Left lobe of liver (tissue), 2 donors: ENCODE results near the gene CYP2R1. TPM values are rescaled to one million over a fixed set of nuclear protein-coding genes. Genes with fewer than 3 reads are reported as not detected.

Experiments
- ATAC-seq: fragments of 200-7000 bp; cut with Tn5 transposase; one replicate; pipeline ENCODE4 v1.9.1; 2020; ENCODE audit warnings: mild to moderate bottlenecking, moderate library complexity
- DNase-seq: peaks from one replicate; pipeline ENCODE4 v3.0.0-alpha.2; 2020; ENCODE audit warnings: low spot score
- total RNA-seq: library from RNA; stranded (reverse); gene quantifications from one replicate; pipeline ENCODE4 v1.2.1, GENCODE V29; 2021
- donor health status: DM: no; HTN: no; CAD: no; lungs with moderate emphysema.
- donor health status: DM: no; HTN: yes; CAD: no.

The CYP2R1 gene, protein sequence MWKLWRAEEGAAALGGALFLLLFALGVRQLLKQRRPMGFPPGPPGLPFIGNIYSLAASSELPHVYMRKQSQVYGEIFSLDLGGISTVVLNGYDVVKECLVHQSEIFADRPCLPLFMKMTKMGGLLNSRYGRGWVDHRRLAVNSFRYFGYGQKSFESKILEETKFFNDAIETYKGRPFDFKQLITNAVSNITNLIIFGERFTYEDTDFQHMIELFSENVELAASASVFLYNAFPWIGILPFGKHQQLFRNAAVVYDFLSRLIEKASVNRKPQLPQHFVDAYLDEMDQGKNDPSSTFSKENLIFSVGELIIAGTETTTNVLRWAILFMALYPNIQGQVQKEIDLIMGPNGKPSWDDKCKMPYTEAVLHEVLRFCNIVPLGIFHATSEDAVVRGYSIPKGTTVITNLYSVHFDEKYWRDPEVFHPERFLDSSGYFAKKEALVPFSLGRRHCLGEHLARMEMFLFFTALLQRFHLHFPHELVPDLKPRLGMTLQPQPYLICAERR
- 6.6 TPM for total RNA-seq

DNA sequence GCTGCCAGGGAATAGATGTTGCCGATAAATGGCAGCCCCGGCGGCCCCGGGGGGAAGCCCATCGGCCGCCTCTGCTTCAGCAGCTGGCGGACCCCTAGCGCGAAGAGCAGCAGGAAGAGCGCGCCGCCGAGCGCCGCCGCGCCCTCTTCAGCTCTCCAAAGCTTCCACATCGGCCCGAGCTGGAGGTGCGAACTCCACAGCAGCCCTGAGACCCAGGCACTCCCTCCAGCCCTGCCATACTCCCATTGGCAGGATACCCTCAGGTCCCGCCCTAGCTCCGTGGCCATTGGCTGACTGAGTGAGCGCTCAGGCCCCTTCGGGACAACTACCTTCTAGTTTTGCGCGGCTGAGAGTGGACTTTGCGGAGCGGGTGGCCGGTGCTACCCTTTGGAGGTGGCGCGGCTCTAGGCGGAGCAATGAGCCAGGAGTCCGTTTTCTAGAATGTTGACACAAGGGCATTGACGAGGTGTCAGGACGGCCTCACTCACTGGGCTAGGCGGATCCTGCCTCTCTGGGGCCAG is at the start of gene CYP2R1:
Gene CYP2R1, minus strand, starts transcription at position 196 of the 521 bp plus-strand sequence. Its CDS starts 26 bp downstream, at position 170.
- peak; percentile 92 for ATAC-seq
- DNase-seq, result peak; percentile 98

DNA sequence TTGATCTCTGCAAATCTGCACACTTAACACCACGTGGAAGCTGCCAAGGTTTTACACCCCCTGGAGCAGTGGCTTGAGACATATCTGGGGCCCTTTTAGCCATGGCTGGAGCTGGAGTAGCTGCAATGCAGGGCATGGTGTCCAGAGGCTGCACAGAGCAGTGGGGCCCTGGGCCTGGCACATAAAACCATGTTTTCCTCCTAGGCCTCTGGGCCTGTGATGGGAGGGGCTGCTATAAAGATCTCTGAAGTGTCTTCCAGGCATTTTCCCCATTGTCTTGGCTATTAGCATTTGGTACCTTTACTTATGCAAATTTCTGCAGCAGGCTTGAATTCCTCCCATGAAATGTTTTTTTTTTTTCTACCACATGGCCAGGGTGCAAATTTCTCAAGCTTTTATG is 46.9 kb upstream of the CYP2R1 start:
- no peak for ATAC-seq

DNA sequence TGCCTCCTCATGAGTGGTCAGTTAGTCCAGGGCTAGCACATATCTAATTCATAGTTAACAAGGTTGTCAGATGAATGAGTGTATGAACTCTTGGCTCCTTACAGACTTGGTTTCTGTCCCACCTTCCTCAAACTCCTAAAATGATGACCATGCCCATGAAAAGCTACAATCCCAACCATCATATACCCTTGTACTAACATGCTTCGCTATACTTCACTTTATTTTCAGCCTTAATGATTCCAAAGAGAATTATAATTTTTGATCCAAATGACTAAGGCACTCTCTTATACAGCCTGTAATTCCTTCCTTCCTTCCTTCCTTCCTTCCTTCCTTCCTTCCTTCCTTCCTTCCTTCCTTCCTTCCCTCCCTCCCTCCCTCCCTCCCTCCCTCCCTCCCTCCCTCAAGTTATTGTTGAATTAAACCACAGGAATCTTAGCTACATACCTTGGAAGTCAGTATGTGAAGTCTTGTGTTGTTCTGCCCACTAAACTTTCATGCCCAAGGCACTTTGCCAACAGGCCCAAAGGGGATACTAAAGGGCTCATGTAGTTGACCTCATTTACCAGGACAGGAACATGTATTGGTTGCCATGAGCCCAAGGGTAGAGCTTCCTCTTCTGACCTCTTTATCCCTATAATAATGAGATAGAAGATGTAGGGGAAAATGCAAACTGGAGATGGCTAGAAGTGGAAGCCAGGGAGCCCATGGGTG is 42.8 kb upstream of the CYP2R1 start:
- ATAC-seq, result no peak
- DNase-seq, result no peak

More for the DNA sequence above, 46.9 kb upstream of the CYP2R1 start:
- DNase-seq, result no peak

DNA sequence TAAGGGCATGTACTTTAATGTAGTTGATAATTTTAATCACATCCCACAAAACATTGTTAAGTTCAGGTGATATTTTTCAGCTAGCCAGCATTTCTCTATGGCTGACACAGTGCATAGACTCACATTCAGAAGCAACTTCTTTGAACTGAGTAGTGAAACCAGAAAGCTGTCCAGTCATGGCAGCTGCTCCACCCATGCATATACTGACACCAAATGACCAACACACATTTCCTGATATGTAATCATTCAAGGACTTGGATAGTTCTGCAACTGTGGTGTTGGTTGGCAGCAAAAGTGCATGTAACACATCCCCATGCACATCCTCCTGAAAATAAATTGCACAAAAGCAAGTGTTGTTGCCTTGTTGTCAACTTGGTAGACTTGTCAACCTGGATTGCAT is 40.4 kb upstream of the CYP2R1 start:
- ATAC-seq (no peak), DNase-seq (no peak)

DNA sequence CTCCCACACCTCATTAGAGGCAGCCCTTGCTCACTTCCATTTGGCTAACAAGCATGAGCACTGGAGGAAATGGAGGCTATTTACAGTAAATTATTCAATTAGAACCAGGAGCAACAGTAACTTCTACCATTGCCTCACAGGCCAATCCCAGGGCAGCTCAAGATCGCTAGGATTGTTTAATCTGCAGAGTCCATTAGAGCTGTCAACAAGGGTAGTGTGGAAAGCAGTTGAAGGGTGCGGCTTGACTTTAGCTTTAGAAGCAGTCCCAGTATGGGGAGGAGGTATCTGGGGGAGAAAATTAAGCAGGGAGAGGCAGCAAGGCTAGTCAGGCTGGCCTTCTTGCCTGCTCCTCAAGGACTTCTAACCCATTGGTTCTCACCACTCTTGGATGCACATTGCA is 38.3 kb upstream of the CYP2R1 start:
- no peak for ATAC-seq
- DNase-seq, result no peak

DNA sequence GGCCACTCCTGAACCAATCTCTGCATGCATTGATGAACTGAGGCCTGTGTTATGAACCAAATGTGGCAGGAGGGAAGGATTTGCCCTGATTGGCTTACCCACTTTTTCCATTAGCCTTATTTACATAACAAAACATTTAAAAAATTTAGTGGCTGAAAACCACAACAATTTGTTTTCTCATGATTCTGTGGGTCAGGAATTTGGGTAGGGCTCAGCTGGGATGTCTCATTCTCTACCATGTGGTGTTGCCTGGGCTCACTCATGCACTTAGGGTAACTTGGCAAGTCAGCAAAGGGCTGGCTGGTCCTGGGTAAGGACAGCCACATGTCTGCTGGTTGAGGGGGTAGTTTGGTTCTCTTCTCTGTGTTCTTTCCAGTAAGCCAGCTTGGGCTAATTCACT is 35.1 kb upstream of the CYP2R1 start:
- DNase-seq (no peak), ATAC-seq (no peak)

DNA sequence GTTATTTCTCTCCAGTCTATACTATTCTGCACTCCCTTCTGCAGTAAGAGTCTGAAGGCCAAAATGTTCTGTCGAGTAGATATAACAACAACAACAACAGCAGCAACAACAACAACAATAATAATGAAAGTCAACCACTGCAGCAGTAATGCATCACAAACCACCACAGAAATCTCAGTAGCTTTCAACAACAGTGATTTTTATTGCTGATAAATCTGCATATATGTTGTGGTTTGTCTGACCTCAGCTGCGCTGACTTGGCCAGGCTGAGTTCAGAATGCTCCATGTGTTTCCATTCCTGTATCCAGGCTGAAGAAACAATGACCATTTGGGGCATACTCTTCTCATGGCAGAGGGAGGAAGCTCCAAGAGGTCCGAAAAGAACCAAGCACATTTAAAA is 32.3 kb upstream of the CYP2R1 start:
- ATAC-seq (no peak), DNase-seq (no peak)

DNA sequence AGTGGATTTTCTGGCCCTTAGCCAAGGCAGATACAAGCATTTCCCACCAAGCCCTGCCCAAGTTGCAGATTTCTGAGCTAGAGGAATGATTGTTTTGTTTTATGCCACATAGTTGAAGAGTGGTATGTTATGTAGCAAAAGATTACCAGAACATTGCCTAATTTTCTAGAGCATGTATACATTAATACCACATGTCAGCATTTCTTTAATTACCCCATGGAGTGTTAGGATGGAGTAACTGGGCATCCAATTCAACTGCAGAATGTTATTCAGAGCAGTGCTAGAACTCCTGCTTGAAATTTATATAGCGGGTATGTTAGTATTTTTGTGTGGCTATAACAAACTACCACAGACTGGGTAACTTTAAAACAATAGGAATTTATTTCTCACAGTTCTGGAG is 24.4 kb upstream of the CYP2R1 start:
- ATAC-seq, result no peak

DNA sequence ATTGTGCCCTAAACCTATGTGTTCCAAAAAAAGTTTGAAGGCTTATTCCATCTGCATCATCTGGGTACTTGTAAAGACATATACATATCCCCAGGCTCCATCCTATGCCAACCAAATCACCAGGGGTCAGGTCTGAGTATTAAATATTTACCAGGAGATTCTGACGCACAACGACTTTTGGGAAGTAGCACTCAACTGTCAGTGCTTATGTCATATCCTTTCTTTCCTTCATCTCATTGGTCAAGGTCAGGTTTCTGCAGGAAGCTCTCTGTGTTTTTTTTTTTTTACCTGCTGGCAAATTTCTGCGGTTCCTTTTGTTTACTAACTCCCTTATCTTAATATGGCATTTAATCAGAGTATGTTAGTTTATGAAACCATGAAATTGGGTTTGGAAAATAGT is 22.5 kb upstream of the CYP2R1 start:
- ATAC-seq, result no peak

More for the DNA sequence above, 24.4 kb upstream of the CYP2R1 start:
- DNase-seq, result no peak

DNA sequence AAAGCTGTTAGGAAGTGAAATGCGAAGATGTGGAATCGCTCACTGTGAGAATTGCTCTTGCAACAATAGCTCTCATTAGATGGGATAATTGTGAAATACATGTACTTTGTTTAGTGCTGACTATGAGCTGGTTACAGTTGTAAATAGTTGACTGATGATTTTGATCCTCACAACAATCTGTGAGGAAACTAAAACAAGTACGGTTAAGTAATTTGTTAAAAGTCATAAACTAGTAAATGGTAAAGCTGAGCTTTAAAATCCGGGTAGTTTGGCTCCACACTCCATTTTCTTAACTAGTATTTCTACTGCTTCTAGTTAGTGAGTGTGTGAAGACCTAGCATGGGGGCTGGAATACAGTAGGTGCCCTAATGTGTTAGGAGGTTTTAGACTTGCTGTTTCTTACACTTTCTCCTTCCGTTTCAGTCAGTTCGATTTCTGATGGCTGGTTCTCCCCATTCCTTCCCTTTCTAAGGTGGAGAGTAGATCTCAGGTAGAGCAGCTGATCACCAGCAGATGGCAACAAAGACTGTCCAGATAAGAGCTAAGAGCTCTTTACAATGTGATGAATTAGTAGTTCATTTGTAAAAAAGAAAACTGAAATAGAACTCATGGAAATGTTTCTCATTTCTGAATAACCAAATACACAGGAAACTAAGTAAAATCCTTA is 16.3 kb upstream of the CYP2R1 start:
- ATAC-seq, result peak; percentile 56
- DNase-seq, result no peak

More for the DNA sequence above, 22.5 kb upstream of the CYP2R1 start:
- no peak for DNase-seq

DNA sequence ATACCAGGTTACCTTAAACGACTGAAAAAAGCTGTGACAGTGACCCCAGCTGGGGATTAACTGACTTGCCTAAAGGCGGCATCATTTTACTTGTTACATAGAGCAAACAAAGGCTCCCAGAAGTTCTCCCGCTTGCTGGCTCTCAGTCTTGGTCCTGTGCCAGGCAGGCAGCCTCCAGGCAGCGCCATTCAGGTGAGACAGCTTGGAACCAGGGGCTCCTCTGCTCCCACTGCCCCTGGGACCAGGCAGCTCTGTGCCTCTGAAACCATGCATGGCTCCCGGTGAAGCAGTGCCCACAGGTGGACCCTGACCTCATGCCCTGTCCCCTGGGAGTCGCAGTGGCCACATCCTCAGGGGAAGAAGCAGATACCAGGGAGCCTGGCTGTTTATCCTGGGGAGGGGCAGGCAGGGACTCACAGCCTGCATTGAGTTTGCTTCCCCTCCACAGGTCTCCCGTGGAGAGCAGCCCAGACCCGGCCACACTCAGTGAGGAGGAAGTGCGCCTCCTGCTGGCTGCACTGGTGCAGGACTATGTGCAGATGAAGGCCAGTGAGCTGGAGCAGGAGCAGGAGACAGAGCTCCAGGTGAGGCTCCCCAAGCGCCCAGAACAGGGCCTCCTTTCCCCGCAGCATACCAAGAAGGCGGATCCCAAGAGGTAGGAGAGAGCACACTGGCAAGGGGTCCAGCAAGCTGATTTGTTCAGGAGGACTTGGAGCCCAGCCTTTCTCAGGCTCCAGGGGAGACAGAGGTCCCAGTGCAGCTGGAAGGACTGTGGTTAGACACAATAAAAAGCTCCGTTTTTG is 15.6 kb upstream of the CYP2R1 start:
- peak; percentile 67 for ATAC-seq
- DNase-seq, result peak; percentile 75

DNA sequence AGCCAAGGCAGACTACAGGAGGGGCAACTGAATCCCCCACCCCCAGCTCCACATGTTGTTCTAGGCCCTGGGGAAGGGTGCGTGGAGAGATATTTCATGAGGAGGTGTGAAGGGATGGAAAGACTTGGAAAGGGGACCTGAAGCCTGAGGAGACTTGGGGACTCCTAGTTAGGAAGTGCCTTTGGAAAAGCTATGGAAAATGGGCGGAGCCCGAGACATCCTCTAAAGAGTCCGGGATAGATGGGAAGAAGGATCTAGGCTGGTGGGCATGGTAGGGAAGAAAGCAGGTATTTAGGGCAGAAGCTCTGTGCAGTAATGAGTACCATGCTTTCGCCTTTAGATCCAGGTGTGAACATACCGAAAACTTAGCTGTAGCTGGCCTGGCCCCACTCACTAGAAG is 15.0 kb upstream of the CYP2R1 start:
- no peak for DNase-seq
- ATAC-seq, result no peak

DNA sequence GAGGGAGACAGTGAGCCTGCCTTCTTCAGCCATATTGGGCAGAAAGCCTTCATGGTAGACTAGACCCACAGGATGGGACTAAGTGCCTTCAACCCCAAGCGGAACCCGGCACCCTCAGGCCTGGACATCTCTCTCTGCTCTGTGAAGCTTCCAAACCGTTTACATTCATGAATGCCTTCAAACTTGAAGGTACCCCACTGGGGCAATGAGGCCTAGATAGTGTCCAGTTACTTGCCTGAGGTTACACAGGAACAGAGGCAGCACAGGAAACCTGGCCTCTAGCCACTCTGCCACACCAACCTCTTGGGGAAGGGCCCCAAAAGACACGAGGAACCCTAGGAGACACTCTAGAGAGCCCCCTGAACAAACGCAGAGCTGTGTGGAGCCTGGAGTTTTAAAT is 14.5 kb upstream of the CYP2R1 start:
- ATAC-seq (no peak), DNase-seq (no peak)

DNA sequence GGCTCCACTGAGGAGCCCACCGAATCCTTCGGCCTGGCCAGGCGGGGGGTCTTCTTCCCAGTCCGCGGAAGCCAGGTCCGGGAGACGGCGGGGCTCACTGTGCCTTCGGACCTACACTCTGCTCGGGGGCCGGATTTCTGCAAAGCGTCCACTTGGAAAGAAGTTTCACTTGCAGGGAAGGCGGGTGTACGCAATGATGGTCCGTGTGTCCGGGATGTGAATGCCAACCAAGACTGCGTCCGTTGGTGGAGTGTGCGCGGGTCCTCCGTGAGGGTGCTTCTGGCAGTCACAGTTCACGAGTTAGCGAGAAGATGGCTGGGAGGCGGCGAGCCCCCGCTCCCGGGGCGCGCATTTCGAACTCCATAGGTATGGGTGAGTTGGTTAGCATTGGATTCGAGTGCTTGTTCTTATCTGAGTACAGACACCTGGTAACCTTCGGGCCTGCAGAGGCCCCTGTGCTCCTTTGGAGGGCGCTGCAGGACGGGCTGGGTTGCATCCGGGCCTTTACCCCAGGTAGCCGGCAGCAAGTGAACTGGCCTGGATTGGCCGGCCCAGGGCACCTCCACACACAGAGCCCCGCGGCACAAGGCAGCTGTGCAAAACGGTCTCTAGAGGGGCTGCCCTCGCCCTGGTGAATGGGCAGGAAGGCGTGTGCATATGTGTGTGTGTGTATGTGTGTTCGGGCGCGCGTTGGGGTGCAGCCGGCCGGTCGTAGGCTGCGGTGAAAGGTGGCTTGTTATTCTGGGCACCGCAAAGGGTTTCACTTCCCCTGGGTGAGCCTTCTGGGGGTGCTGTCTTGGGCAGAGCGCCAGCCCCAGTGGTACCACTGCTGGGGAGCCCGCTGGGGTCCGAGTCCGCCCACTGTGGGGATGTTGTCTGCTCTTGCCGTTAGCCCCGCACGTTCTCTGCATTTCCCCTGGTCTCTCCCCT is 13.3 kb upstream of the CYP2R1 start:
- DNase-seq (peak; percentile 70), ATAC-seq (peak; percentile 70)

DNA sequence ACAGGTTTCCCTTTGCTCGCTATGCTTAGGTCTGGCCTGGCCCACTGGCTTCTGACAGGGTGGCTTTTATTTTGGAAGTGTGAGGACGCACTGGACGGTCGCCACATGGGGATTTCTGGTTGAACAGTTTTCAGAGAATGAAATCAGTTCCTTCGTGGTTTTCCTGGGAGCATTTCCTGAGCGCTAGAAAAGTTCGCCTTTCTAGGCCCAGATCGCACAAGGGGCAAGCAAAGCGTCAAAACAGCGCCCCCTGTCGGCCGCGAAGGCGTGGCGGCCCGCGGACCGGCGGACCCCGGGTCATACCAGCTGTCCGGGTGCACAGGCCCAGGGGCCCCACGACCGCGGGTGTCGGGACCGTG is 12.7 kb upstream of the CYP2R1 start:
- peak; percentile 89 for DNase-seq
- ATAC-seq, result peak; percentile 82

DNA sequence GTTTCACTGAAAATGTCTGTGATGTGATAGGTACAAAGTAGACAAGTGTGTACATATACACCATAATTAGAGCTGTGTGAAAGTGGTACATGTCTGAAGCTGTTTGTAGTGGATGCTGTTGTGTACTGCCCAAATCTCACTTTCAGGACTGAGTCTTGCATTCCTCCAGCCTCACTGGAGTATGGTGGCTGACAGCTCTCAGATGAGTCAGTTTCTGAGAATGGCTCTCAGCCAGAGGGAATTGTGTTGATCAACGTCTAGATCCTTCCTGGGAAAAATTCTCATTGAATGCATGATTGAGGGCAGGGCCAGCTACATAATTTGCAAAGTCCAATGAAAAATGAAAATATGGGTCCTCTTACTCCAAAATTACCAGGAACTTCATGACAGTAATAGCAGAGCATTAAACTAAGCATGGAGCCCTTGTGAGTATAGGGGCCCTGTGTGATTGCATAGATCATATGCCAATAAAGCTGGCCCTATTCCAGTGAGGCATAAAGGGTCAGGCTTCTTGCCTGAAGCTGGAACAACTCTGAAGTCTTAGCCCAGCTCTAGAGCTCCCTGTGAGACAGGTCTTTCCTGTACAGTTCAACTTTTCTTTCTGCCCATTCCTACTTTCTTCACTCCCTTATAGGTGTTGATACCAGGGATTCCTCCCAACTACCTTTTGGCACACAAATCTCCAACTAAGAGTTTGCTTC is 10.8 kb upstream of the CYP2R1 start:
- DNase-seq (no peak), ATAC-seq (no peak)

DNA sequence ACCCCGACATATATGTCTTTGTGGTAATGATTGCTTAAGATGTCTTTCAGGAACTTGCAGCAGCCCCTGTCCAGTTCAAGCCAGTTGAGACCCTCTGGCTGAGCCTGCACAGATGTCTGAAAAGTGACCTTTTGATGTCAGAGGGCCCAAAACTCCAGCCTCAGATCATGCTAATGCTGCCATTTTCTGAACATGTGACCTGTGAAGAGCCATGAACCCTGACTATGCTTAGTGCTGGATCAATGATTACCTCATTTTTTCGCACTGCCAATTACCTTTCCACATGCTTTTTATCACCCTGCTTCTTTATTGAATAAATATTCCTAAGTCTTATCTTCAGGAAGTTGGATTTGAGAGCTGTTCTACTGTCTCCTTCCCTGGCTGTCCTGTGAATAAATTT is 6.9 kb upstream of the CYP2R1 start:
- ATAC-seq (peak; percentile 57), DNase-seq (no peak)

DNA sequence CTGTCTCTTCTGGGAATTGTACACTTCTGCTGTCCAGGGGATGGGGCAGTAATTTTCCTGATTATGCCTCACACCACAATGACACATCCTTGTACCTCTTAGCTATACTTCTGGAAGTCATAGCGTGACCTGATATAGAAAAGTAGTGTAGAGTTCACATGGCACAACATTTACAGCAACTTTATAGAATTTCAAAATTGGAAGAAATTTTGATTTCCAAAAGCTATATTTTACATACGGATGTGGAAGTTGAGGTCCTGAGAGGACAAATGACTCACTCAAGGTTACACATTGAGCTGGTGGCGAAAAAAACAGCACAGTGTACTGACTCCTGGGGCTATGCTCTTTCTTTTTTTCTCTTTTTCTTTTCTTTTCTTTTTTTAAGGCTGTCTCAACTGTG is 6.3 kb upstream of the CYP2R1 start:
- DNase-seq (no peak), ATAC-seq (no peak)
